Smooth muscle cell (in vitro differentiated cells): ENCODE measurements around the gene PCAT7. TPM values are rescaled to one million over a fixed set of nuclear protein-coding genes. Genes with fewer than 3 reads are reported as not detected.
"Not testable (repeated sequence)": the region's sequence is repeated elsewhere in the genome, so short reads cannot be mapped to it uniquely, and the experiment has no call there.

Source experiments
- DNase-seq: peaks from one replicate; lab custom pipeline; 2025; ENCODE audit not compliant: unreplicated experiment; lab: John Stamatoyannopoulos, UW
- H2AFZ ChIP-seq: fragments of 200-600 bp; sonication (generic); 2 replicates; pipeline ENCODE4 v1.6.0; 2016; ENCODE audit warnings: antibody characterized with exemption, low read depth, mild to moderate bottlenecking
- H3F3A ChIP-seq: fragments of 200-600 bp; sonication (generic); 2 replicates; pipeline ENCODE4 v1.6.0; 2017; ENCODE audit warnings: antibody characterized with exemption, low read depth
- H3K27ac ChIP-seq: fragments of 200-600 bp; sonication (generic); 2 replicates; pipeline ENCODE4 v1.5.1; 2016; ENCODE audit warnings: low read depth, mild to moderate bottlenecking
- H3K27me3 ChIP-seq: fragments of 200-600 bp; sonication (generic); 2 replicates; pipeline ENCODE4 v1.6.1; 2016; ENCODE audit warnings: low read depth, mild to moderate bottlenecking
- H3K36me3 ChIP-seq: fragments of 200-600 bp; sonication (generic); 2 replicates; pipeline ENCODE4 v1.5.1; 2016; ENCODE audit warnings: low read depth
- H3K4me1 ChIP-seq: fragments of 200-600 bp; sonication (generic); 2 replicates; pipeline ENCODE4 v1.5.1; 2016; ENCODE audit warnings: low read depth
- H3K4me2 ChIP-seq: fragments of 200-600 bp; sonication (generic); 2 replicates; pipeline ENCODE4 v1.6.0; 2016; ENCODE audit warnings: mild to moderate bottlenecking
- H3K4me3 ChIP-seq: fragments of 200-600 bp; sonication (generic); 2 replicates; pipeline ENCODE4 v1.5.1; 2016; ENCODE audit warnings: mild to moderate bottlenecking
- H3K79me2 ChIP-seq: fragments of 200-600 bp; sonication (generic); 2 replicates; pipeline ENCODE4 v1.6.0; 2016; ENCODE audit warnings: low read depth, mild to moderate bottlenecking
- H3K9ac ChIP-seq: fragments of 200-600 bp; sonication (generic); 2 replicates; pipeline ENCODE4 v1.6.0; 2016; ENCODE audit warnings: low read depth
- H3K9me3 ChIP-seq: fragments of 200-600 bp; sonication (generic); replicated peaks from 2 replicates; pipeline ENCODE4 v1.5.1; 2016; ENCODE audit warnings: low read depth
- H4K20me1 ChIP-seq: fragments of 200-600 bp; sonication (generic); 2 replicates; pipeline ENCODE4 v1.6.0; 2016; ENCODE audit warnings: low read depth
- CTCF ChIP-seq: fragments of 200-600 bp; sonication (generic); IDR thresholded peaks from 2 replicates; pipeline ENCODE4 v1.5.1; 2017; ENCODE audit warnings: borderline replicate concordance, mild to moderate bottlenecking, antibody characterized with exemption; ENCODE audit not compliant: insufficient read depth, poor library complexity, severe bottlenecking
- WGBS: methylation state at CpG from one replicate; pipeline ENCODE4 v1.1.7; 2016; ENCODE audit warnings: low lambda C conversion rate; 5-methylcytosine and 5-hydroxymethylcytosine counted together
- polyA plus RNA-seq: library from polyadenylated mRNA; unstranded; fragments of >200 nt; fragmentation: Nextera tagmentation; extraction: Ambion mirVana; gene quantifications from 2 replicates; pipeline ENCODE4 v1.2.1, GENCODE V29; 2016
- total RNA-seq: library from RNA; depleted of rRNA; stranded (reverse); fragments of >200 nt; gene quantifications from 2 replicates; pipeline ENCODE4 v1.2.3, GENCODE V29; 2014

PCAT7 gene
- total and polyA plus RNA-seq, 2 experiments from 2014 or later, result 8.2 to 8.7 TPM

DNA sequence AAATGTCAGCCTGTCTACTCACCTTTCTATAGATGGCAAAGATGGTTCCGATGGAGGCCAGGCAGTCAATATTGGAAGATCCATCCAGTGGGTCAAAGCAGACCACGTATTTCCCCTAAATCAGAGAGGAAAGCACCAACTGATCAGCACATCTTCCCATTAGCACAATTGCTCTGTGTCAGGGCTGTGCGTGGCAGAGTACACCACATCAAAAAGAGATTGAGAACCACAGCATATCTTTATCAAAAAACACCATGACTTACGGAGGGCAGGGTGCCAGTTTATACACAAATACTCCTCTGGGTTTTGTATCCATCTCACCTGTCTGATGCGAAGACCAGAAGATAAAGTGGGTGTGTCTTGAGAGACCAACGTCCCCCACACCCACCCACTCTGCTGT, 29.7 kb downstream of the PCAT7 start:
- Histone ChIP-seq H3K9me3 (no peaks in the 10 kb centered on the region), H3K27me3 (no peaks in the 10 kb centered on the region), H3K27ac (no peak overlapping the region), H3K36me3 (no peaks in the 10 kb centered on the region), H2AFZ (no peak overlapping the region), H3F3A (no peaks in the 10 kb centered on the region), H4K20me1 (no peaks in the 10 kb centered on the region), H3K79me2 (no peaks in the 10 kb centered on the region), H3K4me1 (no peaks in the 10 kb centered on the region), H3K4me2 (no peak overlapping the region), H3K4me3 (no peak overlapping the region), H3K9ac (no peak overlapping the region)
- TF ChIP-seq CTCF, result no peak
- no peak for DNase-seq
- WGBS, result 88% methylated on average over 6 of the region's 6 CpGs

DNA sequence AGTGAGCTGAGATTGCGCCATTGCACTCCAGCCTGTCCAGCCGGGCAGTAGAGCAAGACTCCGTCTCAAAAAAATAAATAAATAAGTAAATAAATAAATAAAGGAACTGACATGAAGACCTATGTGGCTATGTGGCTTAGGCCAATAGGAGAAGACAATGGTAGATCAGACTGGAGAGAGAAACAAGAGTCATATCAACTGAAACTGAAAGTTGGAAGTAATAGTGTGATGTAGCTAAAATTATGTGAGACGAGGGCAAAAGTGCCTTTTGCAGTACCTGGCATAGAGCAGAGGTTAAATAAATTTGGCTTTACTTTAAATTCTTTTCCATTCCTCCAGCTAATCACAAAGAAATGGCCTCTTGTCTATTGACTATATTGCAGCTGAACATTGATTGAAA, 31.4 kb downstream of the PCAT7 start:
- Histone ChIP-seq H3K27me3 (no peaks in the 10 kb centered on the region), H3K4me1 (no peaks in the 10 kb centered on the region), H3K79me2 (no peaks in the 10 kb centered on the region), H4K20me1 (no peaks in the 10 kb centered on the region), H3K9ac (no peak overlapping the region), H3K27ac (no peak overlapping the region), H3K9me3 (no peaks in the 10 kb centered on the region), H2AFZ (peak overlapping the region; percentile 8), H3K4me3 (no peak overlapping the region), H3K4me2 (peak overlapping the region; percentile 40), H3K36me3 (no peaks in the 10 kb centered on the region), H3F3A (no peaks in the 10 kb centered on the region)
- no peak for TF ChIP-seq CTCF
- WGBS, result 96% methylated on average over 4 of the region's 4 CpGs
- no peak for DNase-seq

DNA sequence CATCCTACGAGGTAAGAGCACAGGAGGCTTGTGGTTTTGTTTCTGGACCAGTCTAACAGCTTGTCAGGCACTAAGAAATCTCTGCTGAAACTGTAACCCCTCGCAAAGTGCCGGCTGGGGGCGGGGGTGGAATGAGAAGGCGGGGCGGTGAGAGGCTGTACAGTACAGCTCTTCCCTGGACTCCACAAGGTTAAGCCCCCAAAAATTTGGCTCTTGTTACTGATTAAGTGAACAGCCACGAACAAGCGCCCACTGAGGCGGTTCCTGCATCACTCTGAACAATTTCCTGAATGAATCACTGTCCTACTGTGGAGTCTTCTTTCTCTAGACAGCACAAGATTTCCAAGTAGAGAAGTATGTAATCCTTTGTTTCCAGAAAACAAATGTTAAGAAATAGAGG, 31.9 kb downstream of the PCAT7 start:
- peak overlapping the region; percentile 8 for H2AFZ ChIP-seq
- no peak for DNase-seq
- no peaks in the 10 kb centered on the region for H3K36me3 ChIP-seq
- H3K4me3 ChIP-seq, result no peak overlapping the region
- no peaks in the 10 kb centered on the region for H3F3A ChIP-seq
- peak overlapping the region; percentile 40 for H3K4me2 ChIP-seq
- no peaks in the 10 kb centered on the region for H4K20me1 ChIP-seq
- peak overlapping the region; percentile 24 for H3K27ac ChIP-seq
- no peak for TF ChIP-seq CTCF
- WGBS, result 44% methylated on average over 9 of the region's 9 CpGs
- no peaks in the 10 kb centered on the region for H3K79me2 ChIP-seq
- H3K27me3 ChIP-seq, result no peaks in the 10 kb centered on the region
- no peaks in the 10 kb centered on the region for H3K4me1 ChIP-seq
- no peak overlapping the region for H3K9ac ChIP-seq
- no peaks in the 10 kb centered on the region for H3K9me3 ChIP-seq

GRCh38 chr9:94588681-94589080, 33.8 kb downstream of the PCAT7 start:
- Histone ChIP-seq H3K4me3 (no peak overlapping the region), H3K79me2 (no peaks in the 10 kb centered on the region), H3F3A (no peaks in the 10 kb centered on the region), H3K9ac (no peak overlapping the region), H4K20me1 (no peaks in the 10 kb centered on the region), H2AFZ (no peak overlapping the region), H3K4me1 (no peaks in the 10 kb centered on the region), H3K27me3 (no peaks in the 10 kb centered on the region), H3K4me2 (no peak overlapping the region), H3K9me3 (no peaks in the 10 kb centered on the region), H3K36me3 (no peaks in the 10 kb centered on the region), H3K27ac (no peak overlapping the region)
- TF ChIP-seq CTCF, result no peak
- 98% methylated on average over 9 of the region's 9 CpGs for WGBS
- DNase-seq, result no peak

DNA sequence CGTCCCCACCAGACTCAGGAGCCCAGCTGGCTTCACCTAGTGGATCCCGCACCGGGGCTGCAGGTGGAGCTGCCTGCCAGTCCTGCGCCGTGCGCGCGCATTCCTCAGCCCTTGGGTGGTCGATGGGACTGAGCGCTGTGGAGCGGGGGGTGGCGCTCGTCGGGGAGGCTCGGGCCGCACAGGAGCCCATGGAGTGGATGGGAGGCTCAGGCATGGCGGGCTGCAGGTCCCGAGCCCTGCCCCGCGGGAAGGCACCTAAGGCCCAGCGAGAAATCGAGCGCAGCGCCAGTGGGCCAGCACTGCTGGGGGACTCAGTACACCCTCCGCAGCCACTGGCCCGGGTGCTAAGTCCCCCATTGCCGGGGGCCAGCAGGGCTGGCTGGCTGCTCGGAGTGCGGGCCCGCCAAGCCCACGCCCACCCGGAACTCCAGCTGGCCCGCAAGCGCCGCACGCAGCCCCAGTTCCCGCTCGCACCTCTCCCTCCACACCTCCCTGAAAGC, 36.2 kb downstream of the PCAT7 start:
- not testable (repeated sequence) for H3K4me3 ChIP-seq, DNase-seq, H3K27ac ChIP-seq, H3K9ac ChIP-seq, H3K79me2 ChIP-seq, H3K4me2 ChIP-seq, H3K9me3 ChIP-seq, H3K4me1 ChIP-seq, H3F3A ChIP-seq, H2AFZ ChIP-seq, H3K36me3 ChIP-seq, H4K20me1 ChIP-seq, H3K27me3 ChIP-seq
- 97% methylated on average over 24 of the region's 38 CpGs for WGBS
